Fibroblast of skin of left biceps (primary cell): ENCODE measurements around the gene PHACTR3.

Experiments used
- DNase-seq, 2 experiments: peaks; one replicate each; pipeline ENCODE4 v3.0.0-alpha.2; 2013; ENCODE audit warnings: low read depth in 2 of 2

PHACTR3 gene

DNA sequence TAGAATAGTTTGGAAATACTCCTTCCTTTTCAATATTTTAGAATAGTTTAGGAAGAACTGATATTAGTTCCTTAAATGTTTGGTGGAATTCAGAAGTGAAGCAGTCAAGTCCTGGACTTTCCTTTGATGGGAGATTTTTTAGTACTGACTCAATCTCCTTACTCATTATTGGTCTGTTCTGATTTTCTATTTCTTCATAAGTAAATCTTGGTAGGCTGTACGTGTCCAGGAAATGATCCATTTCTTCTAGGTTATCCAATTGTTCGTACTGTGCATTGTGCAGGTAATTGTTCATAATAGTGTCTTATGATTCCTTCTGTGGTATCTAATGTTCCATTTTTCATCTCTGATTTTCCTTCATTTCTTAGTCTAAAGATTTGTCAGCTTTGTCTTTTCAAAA lies 190.2 kb downstream of the PHACTR3 start:
- DNase-seq: no peak

DNA sequence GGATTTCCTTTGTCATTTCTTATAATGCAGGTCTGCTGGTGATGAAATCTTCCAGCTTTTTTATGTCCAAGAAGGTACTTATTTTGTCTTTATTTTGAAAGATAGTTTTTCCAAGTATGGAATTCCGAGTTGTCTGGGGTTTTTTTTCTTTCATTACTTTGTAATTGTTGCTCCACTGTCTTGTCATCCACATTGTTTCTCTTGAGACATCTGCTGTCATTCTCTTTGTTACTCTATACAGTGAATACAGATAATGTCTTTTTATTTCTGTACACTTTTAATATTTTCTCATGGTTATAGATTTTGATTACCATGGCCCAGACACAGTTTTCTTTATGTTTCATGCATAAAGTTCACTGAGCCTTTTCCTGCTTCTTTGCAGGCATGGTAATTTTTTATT lies 196.0 kb downstream of the PHACTR3 start:
- no peak for DNase-seq

DNA sequence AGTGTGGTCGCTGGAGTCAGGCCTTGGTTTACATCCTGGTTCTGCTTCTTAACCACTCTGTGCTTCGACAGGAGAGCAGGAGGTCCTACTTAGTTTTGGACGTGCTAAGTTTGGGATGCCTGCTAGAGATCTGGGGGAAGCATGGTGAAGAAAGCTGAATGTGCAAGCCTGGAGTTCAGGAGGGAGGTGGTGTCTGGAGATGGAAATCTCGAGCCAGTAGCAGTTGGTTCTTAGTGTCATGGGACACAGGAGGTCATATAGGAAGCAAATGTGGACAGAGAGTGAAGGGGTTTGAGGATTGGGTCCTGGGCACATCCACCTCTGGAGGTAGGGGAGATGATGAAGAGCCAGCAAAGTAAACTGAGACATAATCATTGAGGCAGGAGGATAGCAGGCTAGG lies 197.7 kb downstream of the PHACTR3 start:
- no peak for DNase-seq

DNA sequence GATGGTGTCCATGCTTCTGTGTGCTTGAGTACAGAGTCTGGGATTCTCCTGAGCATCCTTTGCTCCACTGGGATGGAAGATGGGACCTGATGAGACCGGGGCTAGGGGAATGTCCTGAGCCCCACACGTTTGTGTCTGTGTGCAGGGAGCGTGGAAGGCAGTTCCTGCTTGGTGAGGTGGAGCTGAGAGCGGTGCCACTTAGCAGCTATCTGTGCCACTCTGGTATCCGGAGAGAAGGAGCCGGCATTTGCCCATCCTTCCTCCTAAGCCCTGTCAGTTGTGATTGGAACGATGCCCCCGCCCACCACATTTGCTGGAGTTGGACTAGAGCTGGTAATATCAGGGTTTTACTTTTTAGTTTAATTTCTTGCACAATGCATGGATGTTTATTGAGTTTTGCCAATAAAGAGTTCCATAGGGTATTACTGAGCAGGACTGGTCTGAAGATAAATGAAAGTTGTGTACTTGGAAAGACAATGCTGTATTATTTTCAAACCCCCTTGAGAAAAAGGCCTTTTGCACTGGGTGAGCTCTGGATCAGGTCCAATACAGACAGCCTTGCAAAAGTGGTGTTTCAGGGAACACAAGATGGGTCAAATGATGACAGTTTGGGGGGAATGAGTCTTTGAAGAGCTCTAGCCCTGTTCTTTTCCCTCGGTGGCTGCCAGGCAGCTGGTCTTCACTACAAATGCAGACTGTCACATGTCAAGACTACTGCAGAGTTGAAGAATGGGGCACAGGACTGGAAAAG lies 198.3 kb downstream of the PHACTR3 start:
- no peak for DNase-seq

DNA sequence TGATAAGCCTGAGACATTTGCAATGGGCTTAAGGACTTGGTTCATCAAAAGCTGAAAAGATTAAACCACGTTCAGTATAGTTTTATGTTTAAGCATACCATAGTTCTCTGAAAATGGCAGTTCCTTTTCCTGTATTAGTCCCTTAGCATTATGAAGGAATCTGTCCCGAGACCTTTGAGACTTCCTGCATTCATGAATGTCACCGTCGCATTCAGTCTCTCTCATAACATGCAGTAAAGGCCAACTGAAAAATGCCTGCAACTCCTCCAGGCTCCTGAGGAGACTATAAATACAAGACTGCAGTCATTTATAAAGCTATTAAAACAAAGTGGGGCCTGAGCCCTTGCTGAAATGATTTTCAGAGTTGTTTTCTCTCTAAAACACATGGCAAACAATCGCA lies 200.0 kb downstream of the PHACTR3 start:
- DNase-seq: no peak

DNA sequence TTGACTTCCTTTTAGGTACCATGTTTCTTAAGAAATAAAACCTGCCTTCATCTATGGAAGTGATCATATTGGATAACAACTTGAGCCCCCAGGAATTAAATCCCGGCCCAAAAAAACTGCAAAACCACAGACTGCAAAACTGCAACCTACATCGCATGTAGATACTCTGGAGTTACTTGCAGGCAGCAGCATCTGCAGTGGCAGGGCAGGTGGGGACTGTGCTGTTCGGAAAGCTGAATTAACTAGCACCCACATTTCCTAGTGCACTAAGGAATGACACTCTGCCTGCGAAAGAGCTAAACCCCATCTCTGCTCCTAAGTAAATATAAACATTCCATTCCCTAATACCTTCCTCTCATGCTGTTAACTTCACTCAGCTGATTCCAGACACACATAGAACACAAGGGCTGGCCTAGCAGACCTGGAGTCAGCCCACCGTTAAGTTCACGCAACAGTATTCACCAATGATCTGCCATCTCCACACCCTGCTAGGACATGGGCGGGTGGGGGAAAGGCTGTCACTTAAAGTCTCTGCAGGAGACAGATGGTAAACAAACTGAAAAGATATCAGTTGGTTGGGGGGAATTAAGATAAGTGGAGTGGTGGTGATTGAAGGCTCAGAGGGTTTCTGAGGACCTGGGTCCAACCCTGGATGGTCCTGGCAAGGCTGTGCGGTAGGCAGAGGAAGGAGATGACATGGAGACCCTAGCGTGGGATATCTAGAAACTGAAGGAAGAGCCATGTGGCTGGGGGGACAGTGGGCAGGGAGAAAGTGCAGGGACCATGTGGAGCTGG lies 200.7 kb downstream of the PHACTR3 start:
- no peak for DNase-seq

DNA sequence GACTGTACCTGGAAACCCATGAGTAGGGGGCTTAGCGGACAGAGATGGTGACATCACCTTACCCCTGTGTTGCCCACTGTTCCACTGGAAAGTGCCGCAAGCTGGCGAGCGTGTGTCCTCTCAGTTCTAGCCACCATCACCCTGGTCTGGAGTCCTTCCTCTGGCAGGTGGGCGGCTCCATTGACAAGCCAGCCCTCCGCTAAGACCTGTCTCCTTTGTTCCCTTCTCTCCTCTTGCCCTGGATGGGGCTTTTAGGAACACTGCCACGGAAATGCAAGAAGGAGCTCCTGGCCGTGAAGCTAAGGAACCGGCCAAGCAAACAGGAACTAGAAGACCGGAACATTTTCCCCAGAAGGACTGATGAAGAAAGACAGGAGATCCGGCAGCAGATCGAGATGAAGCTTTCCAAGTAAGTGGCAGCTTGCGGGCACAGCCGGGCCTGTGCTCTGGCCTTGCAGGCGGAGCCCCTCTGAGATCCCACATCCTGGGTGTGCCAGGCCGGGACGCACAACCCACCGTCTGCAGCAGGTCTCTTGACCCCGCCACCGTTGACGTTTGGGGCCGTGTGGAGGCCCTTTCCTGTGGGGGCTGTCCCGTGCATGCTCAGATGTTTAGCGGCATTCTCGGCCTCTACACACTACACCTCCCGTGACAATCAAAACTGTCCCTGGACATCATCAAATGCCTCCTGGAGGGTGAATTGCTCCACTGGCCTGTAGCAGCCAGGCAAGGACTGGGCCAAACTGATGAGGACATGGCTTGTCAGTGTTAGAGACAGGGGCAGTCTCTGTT lies 201.6 kb downstream of the PHACTR3 start:
- DNase-seq: no peak

DNA sequence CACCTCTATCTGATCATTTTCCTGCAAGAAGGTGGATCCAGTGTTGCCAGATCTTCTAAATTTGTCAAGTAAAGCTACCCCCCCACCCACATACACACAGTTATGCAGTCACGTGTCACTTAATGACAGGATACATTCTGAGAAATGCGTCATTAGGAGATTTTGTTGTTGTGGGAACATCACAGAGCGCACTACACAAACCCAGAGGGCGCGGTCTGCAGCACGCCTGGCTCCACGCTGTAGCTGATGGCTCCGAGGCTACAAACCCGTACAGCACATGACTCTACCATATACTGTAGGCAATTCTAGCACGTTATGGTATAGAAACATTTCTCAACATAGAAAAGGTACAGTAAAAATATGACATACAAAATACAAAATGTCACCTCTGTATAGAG lies 202.2 kb downstream of the PHACTR3 start:
- DNase-seq: no peak

DNA sequence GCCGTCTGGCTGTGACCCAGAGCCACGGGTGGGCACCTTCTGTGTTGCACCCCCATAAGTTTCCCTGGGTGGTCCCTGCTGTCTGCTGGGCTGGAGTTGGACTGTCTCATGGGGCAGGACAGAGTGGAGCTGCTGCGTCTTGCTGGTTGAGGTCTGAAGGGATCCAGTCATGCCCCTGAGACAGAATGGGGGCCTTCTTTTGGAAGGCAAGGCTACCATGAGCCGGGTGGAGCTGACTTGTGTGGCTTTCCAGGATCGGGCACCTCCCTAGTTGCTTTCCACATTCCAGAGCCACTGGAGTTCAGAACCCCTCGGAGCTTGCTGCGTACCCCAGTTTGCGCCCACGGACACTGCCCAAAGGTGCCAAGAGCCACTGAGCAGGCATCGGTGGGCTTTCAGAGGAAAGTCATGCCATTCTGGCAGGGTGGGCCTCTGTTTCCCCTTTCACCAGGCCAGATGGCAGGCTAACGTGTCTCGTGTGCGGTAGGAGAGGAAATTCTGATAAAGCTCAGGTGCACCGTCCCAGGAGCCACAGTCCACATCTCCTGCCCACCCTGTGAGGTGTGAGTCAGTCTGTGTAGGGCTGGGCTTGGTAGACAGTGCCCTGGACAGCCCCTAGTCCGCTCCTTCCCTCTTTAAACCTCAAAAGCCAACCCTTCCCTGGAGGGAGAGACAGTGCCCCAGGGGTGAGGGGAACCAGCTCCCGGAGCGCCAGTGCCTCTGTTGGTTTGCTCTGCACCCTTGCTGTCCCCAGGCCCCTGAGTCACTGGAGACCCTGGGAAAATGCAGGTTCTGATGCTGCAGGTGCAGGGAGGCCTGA lies 203.8 kb downstream of the PHACTR3 start:
- DNase-seq: no peak

DNA sequence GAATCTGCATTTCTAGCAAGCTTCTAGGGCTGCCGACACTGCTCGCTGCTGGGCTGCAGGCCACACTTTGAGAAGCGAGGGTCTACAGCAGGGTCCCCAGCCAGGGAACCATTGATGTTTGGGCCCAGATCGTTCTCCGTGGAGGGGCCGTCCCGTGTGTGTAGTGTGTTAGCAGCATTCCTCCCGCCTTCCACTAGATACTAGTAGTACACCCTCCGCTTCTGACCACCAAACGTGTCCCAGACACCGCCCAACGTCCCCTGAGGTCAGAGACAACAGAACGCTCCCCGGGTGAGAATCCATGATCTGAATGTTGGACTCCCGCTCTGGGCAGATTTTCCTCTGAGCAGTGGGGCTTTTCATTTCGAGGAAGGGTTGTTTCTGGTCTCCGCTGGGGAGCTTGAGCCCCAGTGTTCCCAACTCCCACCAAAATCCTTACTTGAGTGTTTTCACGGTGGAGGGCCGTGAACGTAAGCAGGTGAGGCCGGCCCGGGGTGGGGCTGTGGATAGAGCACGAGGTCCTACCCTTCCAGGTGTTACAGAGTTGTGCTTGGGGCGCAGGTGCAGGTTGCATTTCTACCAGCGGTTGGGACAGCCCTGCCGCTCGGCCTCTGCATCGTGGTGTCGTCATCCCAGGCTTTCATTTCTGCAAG lies 204.5 kb downstream of the PHACTR3 start:
- no peak for DNase-seq

DNA sequence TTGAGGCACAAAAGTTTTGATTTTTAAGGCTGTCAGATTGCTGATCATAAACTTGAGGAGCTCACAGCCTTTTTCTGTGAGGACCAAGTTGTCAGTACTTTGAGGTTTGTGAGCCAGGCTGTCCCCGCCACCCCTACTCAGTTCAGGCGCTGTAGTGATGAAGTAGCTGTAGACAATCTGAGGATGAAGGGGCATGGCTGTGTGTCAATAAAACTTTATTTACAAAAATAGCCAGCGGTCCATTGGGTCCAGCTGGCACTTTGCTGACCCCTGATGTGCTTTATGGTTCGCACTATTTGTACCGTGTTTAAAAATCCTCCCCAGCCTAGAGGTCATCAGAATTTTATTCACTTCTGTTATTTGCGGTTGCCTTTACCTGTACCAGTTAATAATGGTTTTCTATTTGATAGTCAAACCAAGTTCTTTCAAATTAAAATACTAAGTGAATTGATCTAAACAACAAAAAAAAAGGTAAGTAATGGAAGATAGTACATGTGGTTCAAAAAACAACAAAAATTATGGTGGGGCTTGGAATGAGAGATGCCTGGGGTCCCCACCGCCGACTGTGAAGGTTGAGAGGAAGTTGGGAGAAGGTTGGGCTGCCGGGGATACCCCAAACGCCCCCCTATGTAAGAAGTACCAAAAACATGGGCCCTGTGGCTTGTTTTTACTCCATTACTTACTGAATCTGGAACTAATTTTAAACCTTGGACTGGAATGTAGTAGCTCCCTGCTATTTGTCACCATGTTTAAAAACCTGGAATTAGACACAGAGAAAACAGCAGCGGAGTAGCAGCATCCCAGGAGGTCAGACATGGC lies 205.5 kb downstream of the PHACTR3 start:
- no peak for DNase-seq

DNA sequence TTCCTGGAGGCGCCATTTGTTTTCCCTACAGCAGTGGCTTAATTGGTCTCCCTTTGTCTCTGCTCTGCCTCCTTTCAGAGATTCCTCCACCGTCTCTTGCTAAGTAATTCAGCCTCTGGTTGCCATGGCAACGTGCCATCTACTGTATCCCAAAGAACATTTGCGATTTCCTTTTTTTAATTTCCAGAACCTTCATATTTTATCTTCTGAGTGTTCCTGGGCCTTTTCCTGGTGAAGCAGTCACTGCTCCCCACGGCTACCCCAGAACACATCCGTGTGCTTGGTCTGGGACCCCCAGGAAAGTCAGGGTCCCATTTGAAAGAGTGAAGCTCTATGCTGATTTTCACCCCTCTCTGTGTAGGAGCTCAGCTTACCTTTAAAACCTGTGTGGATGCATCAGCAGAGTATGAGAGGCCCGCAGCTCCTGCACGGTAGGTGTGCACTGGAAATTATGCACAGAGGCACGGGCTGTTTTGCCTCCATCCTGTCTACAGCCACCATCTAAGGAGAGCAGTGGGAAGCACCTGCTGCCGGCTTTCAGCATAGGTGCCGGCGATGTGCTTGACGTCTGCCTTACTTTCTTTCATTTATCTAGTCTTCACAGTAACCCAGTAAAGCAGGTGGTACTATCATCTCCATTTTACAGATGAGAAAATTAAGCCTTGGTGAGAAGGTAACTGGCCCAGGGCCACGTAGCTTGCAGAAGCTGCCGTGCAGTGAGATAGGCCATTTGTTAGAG lies 206.3 kb downstream of the PHACTR3 start:
- no peak for DNase-seq

DNA sequence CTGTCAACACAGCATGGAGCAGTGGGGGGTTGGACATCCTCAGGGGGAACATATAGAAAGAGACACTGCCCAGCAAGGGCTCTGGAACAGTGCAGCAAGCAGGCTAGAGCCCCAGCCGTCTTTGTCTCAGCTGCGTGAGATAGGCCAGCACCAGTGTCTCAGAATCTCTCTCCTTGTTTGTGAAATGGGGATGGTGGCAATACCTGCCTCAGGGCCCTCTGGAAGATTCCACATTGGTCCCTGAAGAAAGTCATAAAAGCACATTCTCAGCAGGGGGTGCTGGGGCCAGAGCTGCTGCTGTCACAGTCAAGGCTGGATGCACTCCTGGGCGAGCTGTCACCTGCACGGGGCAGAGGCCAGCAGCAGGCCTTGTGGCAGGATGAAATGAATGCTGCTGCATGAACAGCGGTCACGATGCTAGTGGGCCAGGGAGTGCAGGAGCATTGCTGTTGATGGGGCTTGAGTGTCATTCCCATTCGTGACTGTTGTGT lies 207.4 kb downstream of the PHACTR3 start:
- no peak for DNase-seq

DNA sequence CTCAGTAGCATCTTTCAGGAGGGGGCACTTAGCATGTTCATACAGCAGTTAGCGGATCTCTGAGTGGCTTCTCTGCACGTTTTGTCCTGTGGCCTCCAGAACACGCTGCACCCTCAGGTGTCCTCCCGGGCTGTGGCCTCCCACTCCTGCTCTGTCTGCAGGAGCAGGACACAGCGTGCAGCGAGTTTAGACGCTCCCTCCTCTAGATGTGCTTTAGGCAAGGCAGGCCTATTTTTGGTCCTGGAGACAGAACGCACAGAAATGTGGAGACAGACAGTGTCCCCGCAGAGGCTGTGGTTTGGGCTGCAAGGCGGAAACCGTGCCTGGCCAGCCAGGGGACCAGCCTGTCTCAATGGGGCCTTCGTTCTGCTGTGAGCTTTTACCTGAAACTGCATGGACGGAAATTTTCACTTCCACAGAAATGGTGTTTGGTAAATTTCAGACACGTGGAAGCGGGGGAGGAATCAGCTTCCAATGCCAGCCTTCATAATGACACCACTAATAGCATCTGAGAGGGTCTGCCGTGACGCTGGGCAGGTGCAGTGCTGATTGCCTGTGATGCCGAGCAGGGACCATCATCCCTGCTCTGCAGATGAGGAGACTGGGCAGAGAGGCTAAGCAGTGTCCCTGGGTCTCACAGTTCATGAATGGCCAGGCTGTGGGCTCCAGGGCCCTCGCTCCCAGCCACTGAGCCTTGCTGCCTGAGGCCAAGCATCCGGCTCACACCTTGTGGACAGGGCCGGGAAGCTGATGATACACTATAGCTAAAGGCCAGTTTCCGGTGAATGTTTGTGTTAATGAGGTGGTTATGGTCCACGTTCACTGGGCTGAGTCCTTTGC lies 208.2 kb downstream of the PHACTR3 start:
- no peak for DNase-seq

DNA sequence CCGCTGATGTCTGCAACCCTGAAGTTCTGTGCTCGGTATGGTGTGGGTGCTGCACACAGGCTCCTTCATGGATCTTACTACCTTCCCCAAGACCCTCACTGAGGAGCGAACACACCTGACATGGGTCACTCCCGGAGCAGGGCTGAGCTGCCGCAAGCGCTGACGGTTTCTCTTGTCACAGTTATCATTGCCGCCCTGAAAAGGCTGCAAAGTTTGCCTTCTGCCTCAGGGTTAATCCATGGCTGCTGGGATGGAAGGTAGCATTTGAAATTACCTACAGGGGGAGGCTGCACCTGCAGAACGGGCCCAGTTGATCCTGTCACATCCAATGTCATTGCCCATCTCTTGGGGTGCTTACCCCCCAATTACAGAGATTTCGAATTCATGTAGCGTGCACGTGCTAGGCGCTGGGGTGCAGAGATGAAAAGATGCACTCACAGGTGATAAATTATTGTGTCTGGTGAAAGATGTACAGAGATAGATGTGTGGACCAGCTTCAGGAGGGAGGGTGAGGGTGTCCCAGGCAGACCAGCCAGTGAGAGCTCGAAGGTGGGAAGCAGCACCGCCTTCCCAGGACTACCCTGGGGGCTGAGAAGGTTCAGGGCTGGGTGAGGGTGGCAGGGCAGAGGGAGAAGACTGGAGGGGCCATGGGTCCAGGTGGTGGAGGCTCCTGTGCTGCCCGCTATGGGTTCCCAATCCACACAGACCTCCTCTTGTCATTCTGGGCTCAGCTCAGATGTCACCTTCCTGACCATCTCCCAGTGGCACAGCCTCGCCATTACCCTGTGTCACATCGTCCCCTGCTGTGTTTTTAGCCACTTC lies 209.0 kb downstream of the PHACTR3 start:
- DNase-seq: no peak

DNA sequence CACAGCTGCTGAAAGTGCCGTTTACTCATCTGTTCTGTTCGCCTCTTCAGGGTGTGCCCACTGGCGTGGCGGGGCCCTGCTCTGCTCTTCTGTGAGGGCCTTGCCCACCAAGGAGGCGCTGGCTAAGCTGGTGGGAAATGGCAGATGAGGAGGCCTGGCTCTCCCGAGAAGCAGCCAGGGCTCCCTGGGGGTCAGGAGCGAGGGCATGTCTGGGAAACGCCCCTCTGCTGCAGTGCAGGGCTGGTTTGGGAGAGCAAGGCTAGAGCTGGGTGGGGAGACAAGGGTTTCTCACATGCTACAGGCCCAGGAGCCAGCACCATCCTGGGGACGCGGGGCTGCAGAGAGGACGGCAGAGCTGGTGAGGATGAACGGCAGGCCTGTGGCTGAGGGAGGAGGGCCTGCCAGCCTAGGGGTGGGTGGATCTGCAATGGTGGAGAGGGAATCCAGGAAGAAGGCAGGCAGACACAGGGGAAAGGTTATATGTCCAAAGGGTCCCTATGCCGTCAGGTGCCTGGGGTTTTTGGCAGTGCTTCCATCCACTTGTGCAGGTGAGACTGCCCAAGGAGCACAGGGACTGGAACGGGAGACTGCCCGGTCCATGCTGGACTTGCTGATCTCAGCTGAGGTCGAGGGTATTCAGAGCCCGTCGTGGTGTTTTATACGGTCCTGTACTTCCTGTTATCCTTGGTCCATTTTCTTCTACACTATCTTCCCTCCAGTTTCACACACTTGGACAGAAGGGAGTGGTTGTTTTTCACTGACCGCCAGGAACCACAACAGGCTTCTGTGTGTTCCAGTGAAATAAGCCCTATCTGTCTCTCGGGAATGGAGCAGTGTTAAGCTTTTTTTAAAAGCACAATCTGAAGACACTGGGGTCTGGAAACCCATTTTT lies 209.9 kb downstream of the PHACTR3 start:
- no peak for DNase-seq
